ENCODE results near the gene STMN3. TPM values are rescaled to one million over a fixed set of nuclear protein-coding genes. Genes with fewer than 3 reads are reported as not detected.

STMN3 gene
- total and polyA plus RNA-seq, 2 of the 8 experiments (the other 6 are each of a cell fraction or from before 2014, with no cell fraction given): 51.5 to 63.1 TPM

GRCh38 chr20:63606686-63607085 lies 46.5 kb downstream of the STMN3 start:
- no peak for FAIRE-seq
- 94% methylated on average over 9 of the region's 9 CpGs; no CpG with 5 or more reads in 1 of the 2 experiments for WGBS, 2 experiments (ENCODE audit: extremely low coverage in 1 of 2, insufficient coverage in 1 of 2, insufficient read length in 1 of 2, insufficient replicate concordance in 2 of 2, low coverage in 1 of 2, low lambda C conversion rate in 2 of 2, missing lambda C conversion rate in 1 of 2)
- Histone ChIP-seq H2BK15ac (ENCODE audit: low read length) (no peak overlapping the region), H4K20me1 (replicated peaks in 1 of 2; ENCODE audit: control insufficient read depth in 1 of 2, insufficient read depth in 2 of 2, low read length in 2 of 2) (no peaks in the 10 kb centered on the region), H3K79me2 (ENCODE audit: control insufficient read depth in 1 of 2, insufficient read depth in 2 of 2, low read length in 2 of 2) (peaks cover 0 to 8% of the 10 kb centered on the region in 2 experiments; a peak in 1 of 4 replicates), H3K18ac (ENCODE audit: extremely low read depth, low read length) (no peak overlapping the region), H2AFZ (ENCODE audit: low read length) (no peak overlapping the region), H3K9ac (replicated peaks in 1 of 4; ENCODE audit: extremely low read depth in 1 of 4, low read depth in 3 of 4, low read length in 3 of 4) (no peak overlapping the region), H2BK5ac (ENCODE audit: low read depth, low read length) (no peak overlapping the region), H3K4me2 (ENCODE audit: insufficient read depth in 1 of 2, low read depth in 2 of 2, low read length in 2 of 2) (no peak overlapping the region), H3K4ac (replicated peaks; ENCODE audit: insufficient read length, low read depth, low read length) (no peak overlapping the region), H3K4me3 (ENCODE audit: extremely low read depth in 1 of 4, insufficient read depth in 2 of 4, low read depth in 3 of 4, low read length in 4 of 4) (no peak overlapping the region), H3K36me3 (ENCODE audit: control insufficient read depth in 2 of 4, insufficient read depth in 4 of 4, low read length in 3 of 4) (peaks cover 8 to 11% (median 8%) of the 10 kb centered on the region in 4 experiments; a peak in 6 of 8 replicates), H2BK12ac (ENCODE audit: low read depth, low read length) (no peak overlapping the region), H3K4me1 (replicated peaks in 1 of 4; ENCODE audit: control insufficient read depth in 3 of 4, insufficient read depth in 4 of 4, low read length in 3 of 4) (no peaks in the 10 kb centered on the region), H3K79me1 (ENCODE audit: low read depth, low read length) (0 out of 2 replicates have a peak, but pooled peaks cover 2% of the 10 kb centered on the region), H3K27ac (ENCODE audit: low read depth, low read length) (no peak overlapping the region), H3K27me3 (replicated peaks in 1 of 4; ENCODE audit: control insufficient read depth in 3 of 4, extremely low read depth in 1 of 4, insufficient read depth in 3 of 4, low read length in 3 of 4) (no peaks in the 10 kb centered on the region), H4K91ac (replicated peaks; ENCODE audit: insufficient read length, low read length) (no peak overlapping the region), H2AK5ac (ENCODE audit: low read depth, low read length) (no peak overlapping the region), H2BK20ac (ENCODE audit: low read length) (no peak overlapping the region), H3K14ac (ENCODE audit: insufficient read length) (no peak overlapping the region), H4K8ac (ENCODE audit: extremely low read depth, insufficient read depth, low read length) (no peak overlapping the region), H3K23ac (ENCODE audit: insufficient read length) (no peak overlapping the region), H3K23me2 (ENCODE audit: low read depth, low read length) (no peaks in the 10 kb centered on the region), H2BK120ac (replicated peaks; ENCODE audit: low read depth, low read length) (no peak overlapping the region), H3K56ac (replicated peaks; ENCODE audit: insufficient read length, low read depth, low read length) (no peak overlapping the region), H4K5ac (ENCODE audit: insufficient read length, low read depth, low read length) (no peak overlapping the region), H3K9me3 (ENCODE audit: insufficient read depth in 2 of 2, low read depth in 1 of 2, low read length in 1 of 2) (no peaks in the 10 kb centered on the region)
- DNase-seq (ENCODE audit: low read depth in 1 of 2, low spot score in 2 of 2): no peak
- TF ChIP-seq SAP30 (IDR thresholded peaks at IDR 0.05; ENCODE audit: insufficient read depth, insufficient replicate concordance, low read length) (no peak), TAF7 (optimal IDR thresholded peaks at IDR 0.05; ENCODE audit: borderline replicate concordance, low read depth, low read length) (no peak), EP300 (IDR thresholded peaks at IDR 0.05; ENCODE audit: borderline replicate concordance in 1 of 2, low read depth in 2 of 2, low read length in 2 of 2) (no peak)
- ChIA-PET POLR2A (ENCODE audit: partially characterized antibody) (no interaction called here), CTCF (ENCODE audit: partially characterized antibody) (no interaction called here)

Data from H1 (cell line).